Sigmoid colon (tissue), 7 donors: ENCODE data around the gene CDK14. TPM values are rescaled to one million over a fixed set of nuclear protein-coding genes. Genes with fewer than 3 reads are reported as not detected.

Experiments used
- DNase-seq: peaks from one replicate; pipeline ENCODE4 v3.0.0-alpha.2; 2019
- H3K27ac ChIP-seq, 4 donors: fragments of 200-600 bp; sonication (generic); one replicate each; pipeline ENCODE4 v1.5.1; 2016 to 2019; ENCODE audit warnings: mild to moderate bottlenecking in 1 of 4
- H3K27me3 ChIP-seq, 3 donors: fragments of 200-600 bp; sonication (generic); one replicate each; pipeline ENCODE4 v1.5.1; 2019; ENCODE audit warnings: mild to moderate bottlenecking in 1 of 3
- H3K36me3 ChIP-seq, 4 donors: fragments of 200-600 bp; sonication (generic); one replicate each; pipeline ENCODE4 v1.5.1; 2016 to 2019
- H3K4me1 ChIP-seq, 4 donors: fragments of 200-600 bp; sonication (generic); one replicate each; pipeline ENCODE4 v1.5.1; 2017 to 2019
- H3K4me3 ChIP-seq, 4 donors: fragments of 200-600 bp; sonication (generic); one replicate each; pipeline ENCODE4 v1.5.1; 2017 to 2019; ENCODE audit warnings: mild to moderate bottlenecking in 2 of 4, moderate library complexity in 1 of 4
- H3K9me3 ChIP-seq, 4 donors: fragments of 200-600 bp in 3 of 4; sonication (generic) in 3 of 4; one replicate each; pipeline versions ENCODE4 v1.5.1 to v1.6.1; 2013 to 2019
- CTCF ChIP-seq, 4 experiments: fragments of 450-650 bp in 3 of 4; fragments of 200-600 bp in 1 of 4; IDR thresholded peaks; one replicate each; pipeline ENCODE4 v1.5.1; 2016 to 2019; ENCODE audit warnings: antibody characterized with exemption in 4 of 4, mild to moderate bottlenecking in 3 of 4, moderate library complexity in 2 of 4
- EP300 ChIP-seq, 4 donors: sonication (generic); formaldehyde crosslinking; IDR thresholded peaks; one replicate each; pipeline ENCODE4 v1.6.1; 2017; ENCODE audit warnings: antibody characterized with exemption in 4 of 4
- POLR2A ChIP-seq, 2 donors: fragments of 450-650 bp; IDR thresholded peaks; one replicate each; pipeline ENCODE4 v1.6.1; 2016; ENCODE audit warnings: antibody characterized with exemption in 2 of 2, mild to moderate bottlenecking in 2 of 2, moderate library complexity in 2 of 2
- POLR2AphosphoS5 ChIP-seq, 4 donors: sonication (generic); formaldehyde crosslinking; IDR thresholded peaks; one replicate each; pipeline ENCODE4 v1.6.1; 2017; ENCODE audit warnings: antibody characterized with exemption in 4 of 4
- WGBS, 2 donors: extraction: QIAGEN DNeasy Blood & Tissue Kit; methylation state at CpG; one replicate each; pipeline ENCODE4 v1.1.7; 2013; 5-methylcytosine and 5-hydroxymethylcytosine counted together
- intact Hi-C: fragments of 100-400 bp; cut with DNase I; formaldehyde crosslinking; loops from one replicate; pipeline ENCODE4 v1.15.1; 2023
- polyA plus RNA-seq, 3 donors: library from polyadenylated mRNA; stranded (reverse); fragments of 200-250 nt; gene quantifications; one replicate each; pipeline ENCODE4 v1.2.3, GENCODE V29; 2013
- total RNA-seq, 4 donors: library from RNA; depleted of rRNA; stranded (reverse); fragments of >200 nt; gene quantifications; one replicate each; pipeline ENCODE4 v1.1.0, GENCODE V29; 2016
- donor health status: healthy with polysubstance abuse.
- donor health status: Bipolar disorder and iron deficiency.
- donor health status: healthy.

Gene CDK14
- total and polyA plus RNA-seq, 7 donors = 0.92 to 19.3 (median 11.1) TPM

GRCh38 chr7:91196058-91196457 is 599.9 kb downstream of the CDK14 start:
- no peaks in the 10 kb centered on the region for H3K36me3 ChIP-seq
- TF ChIP-seq EP300 (IDR thresholded peaks at IDR 0.05) (no peak), POLR2AphosphoS5 (IDR thresholded peaks at IDR 0.05) (no peak), POLR2A (IDR thresholded peaks at IDR 0.05) (no peak), CTCF (IDR thresholded peaks at IDR 0.05) (no peak)
- intact Hi-C loops = no loop called here
- H3K27me3 ChIP-seq = no peaks in the 10 kb centered on the region
- no peaks in the 10 kb centered on the region for H3K9me3 ChIP-seq
- no peak for DNase-seq
- H3K27ac ChIP-seq = no peak overlapping the region
- H3K4me3 ChIP-seq = no peak overlapping the region
- H3K4me1 ChIP-seq = peaks cover 0 to 5% (median 0%) of the 10 kb centered on the region in 4 donors
- 64 to 83% methylated on average over 2 of the region's 2 CpGs for WGBS, 2 donors

- Histone ChIP-seq H3K9me3 (no peaks in the 10 kb centered on the region), H3K4me3 (no peak overlapping the region), H3K27me3 (no peaks in the 10 kb centered on the region), H3K36me3 (no peaks in the 10 kb centered on the region), H3K4me1 (no peaks in the 10 kb centered on the region), H3K27ac (no peak overlapping the region)
- 78 to 83% methylated on average over 3 of the region's 3 CpGs for WGBS, 2 donors
- DNase-seq = no peak
- intact Hi-C loops = no loop called here
- no peak for TF ChIP-seq POLR2AphosphoS5 (IDR thresholded peaks at IDR 0.05)
- TF ChIP-seq POLR2A (IDR thresholded peaks at IDR 0.05) = no peak
- TF ChIP-seq EP300 (IDR thresholded peaks at IDR 0.05) = no peak
- TF ChIP-seq CTCF (IDR thresholded peaks at IDR 0.05) = no peak
These were observed 602.2 kb downstream of the CDK14 start for GRCh38 chr7:91198371-91198770.

GRCh38 chr7:91199601-91200000 is 603.5 kb downstream of the CDK14 start:
- intact Hi-C loops = no loop called here
- no peak for TF ChIP-seq POLR2A (IDR thresholded peaks at IDR 0.05)
- no peak for TF ChIP-seq POLR2AphosphoS5 (IDR thresholded peaks at IDR 0.05)
- no peak for TF ChIP-seq CTCF (IDR thresholded peaks at IDR 0.05)
- TF ChIP-seq EP300 (IDR thresholded peaks at IDR 0.05) = no peak
- H3K36me3 ChIP-seq = no peaks in the 10 kb centered on the region
- no peak for DNase-seq
- no peaks in the 10 kb centered on the region for H3K9me3 ChIP-seq
- no peak overlapping the region for H3K4me3 ChIP-seq
- no peaks in the 10 kb centered on the region for H3K27me3 ChIP-seq
- H3K4me1 ChIP-seq = no peaks in the 10 kb centered on the region
- no peak overlapping the region for H3K27ac ChIP-seq

- no peak overlapping the region for H3K4me3 ChIP-seq
- H3K4me1 ChIP-seq = no peaks in the 10 kb centered on the region
- no peaks in the 10 kb centered on the region for H3K27me3 ChIP-seq
- WGBS, 2 donors = 85 to 86% methylated on average over 9 of the region's 9 CpGs
- DNase-seq = no peak
- no peaks in the 10 kb centered on the region for H3K9me3 ChIP-seq
- TF ChIP-seq CTCF (IDR thresholded peaks at IDR 0.05) (no peak), EP300 (IDR thresholded peaks at IDR 0.05) (no peak), POLR2AphosphoS5 (IDR thresholded peaks at IDR 0.05) (no peak), POLR2A (IDR thresholded peaks at IDR 0.05) (no peak)
- H3K27ac ChIP-seq = no peak overlapping the region
- H3K36me3 ChIP-seq = no peaks in the 10 kb centered on the region
- intact Hi-C loops = no loop called here
These were observed 605.5 kb downstream of the CDK14 start for GRCh38 chr7:91201442-91202113.
